Kidney (tissue), 14 donors: ENCODE data around the gene CASP10. TPM values are rescaled to one million over a fixed set of nuclear protein-coding genes. Genes with fewer than 3 reads are reported as not detected.

Experiments used
- DNase-seq, 5 donors: peaks; one replicate each; pipeline ENCODE4 v3.0.0-alpha.2; 2013 to 2020
- FAIRE-seq: peaks from 2 replicates; lab custom pipeline; 2012; peaks lifted over from hg19 to GRCh38; lab: Jason Lieb, UNC
- H3K27ac ChIP-seq, 2 donors: one replicate each; pipeline ENCODE4 v1.7.0; 2013; ENCODE audit warnings: low read depth in 2 of 2, low read length in 2 of 2, inconsistent platforms in 1 of 2
- H3K27me3 ChIP-seq: one replicate; pipeline ENCODE4 v1.7.1; 2013; ENCODE audit warnings: low read length, inconsistent platforms; ENCODE audit not compliant: control insufficient read depth, insufficient read depth
- H3K36me3 ChIP-seq, 3 donors: one replicate each; pipeline versions ENCODE4 v1.7.0 to v1.7.1; 2013; ENCODE audit warnings: low read length in 3 of 3, control low read depth in 1 of 3, inconsistent platforms in 1 of 3; ENCODE audit not compliant: insufficient read depth in 3 of 3, control insufficient read depth in 2 of 3
- H3K4me1 ChIP-seq, 3 donors: one replicate each; pipeline versions ENCODE4 v1.7.0 to v1.7.1; 2013; ENCODE audit warnings: low read length in 3 of 3, inconsistent platforms in 1 of 3, low read depth in 1 of 3; ENCODE audit not compliant: control insufficient read depth in 2 of 3, insufficient read depth in 2 of 3
- H3K4me3 ChIP-seq, 3 donors: one replicate each; pipeline versions ENCODE4 v1.7.0 to v1.8.1; 2013; ENCODE audit warnings: low read length in 3 of 3, control low read depth in 1 of 3, inconsistent platforms in 1 of 3
- H3K9ac ChIP-seq, 3 donors: one replicate each; pipeline versions ENCODE4 v1.7.0 to v1.7.1; 2013; ENCODE audit warnings: low read length in 3 of 3, control low read depth in 1 of 3, inconsistent platforms in 1 of 3
- H3K9me3 ChIP-seq, 3 donors: one replicate each; pipeline versions ENCODE4 v1.7.0 to v1.7.1; 2013; ENCODE audit warnings: low read length in 3 of 3, control low read depth in 1 of 3, inconsistent platforms in 1 of 3; ENCODE audit not compliant: control insufficient read depth in 2 of 3, insufficient read depth in 1 of 3
- CTCF ChIP-seq: IDR thresholded peaks from 3 replicates; pipeline ENCODE4 v1.5.1; 2012; ENCODE audit warnings: mild to moderate bottlenecking, moderate library complexity, borderline replicate concordance; ENCODE audit not compliant: insufficient read depth; ENCODE audit errors: extremely low read depth
- intact Hi-C: fragments of 100-400 bp; cut with DNase I; formaldehyde crosslinking; loops from one replicate; pipeline ENCODE4 v1.11.1; 2022
- polyA plus RNA-seq: library from polyadenylated mRNA; stranded (reverse); fragments of 350-450 nt; fragmentation: Illumina TruSeq; extraction: RNeasy Lipid Tissue Mini Kit (QIAGEN cat#74804); gene quantifications from one replicate; pipeline ENCODE4 v1.2.3, GENCODE V29; 2014; ENCODE audit warnings: low read depth, low replicate concordance; ENCODE audit not compliant: insufficient read depth
- total RNA-seq: library from RNA; stranded (reverse); fragmentation: NEBNext Ultra II Directional; extraction: Animal tissue kit (Norgen Biotek cat#: 25700); gene quantifications from one replicate; pipeline ENCODE4 v1.2.1, GENCODE V29; 2021
- donor health status: control.
- donor health status: control.
- donor health status: control.
- donor health status: control.
- donor health status: control.
- donor health status: DM: yes; HTN: yes; CAD: no.
- donor health status: Normal renal cell carcinoma (clear cell type).

CASP10 gene
- total and polyA plus RNA-seq, 2 donors from 2014 or later: 4.5 to 24.6 TPM

GRCh38 chr2:201269764-201270163, 86.8 kb downstream of the CASP10 start:
- Histone ChIP-seq H3K9ac (no peak overlapping the region), H3K27me3 (no peaks in the 10 kb centered on the region), H3K4me1 (no peaks in the 10 kb centered on the region), H3K36me3 (peaks cover 0 to 5% (median 5%) of the 10 kb centered on the region in 3 donors), H3K4me3 (no peak overlapping the region), H3K9me3 (no peaks in the 10 kb centered on the region), H3K27ac (no peak overlapping the region)
- DNase-seq: no peak
- TF ChIP-seq CTCF: no peak
- intact Hi-C loops: no loop called here
- FAIRE-seq: no peak

GRCh38 chr2:201270293-201271001, 87.5 kb downstream of the CASP10 start:
- no peaks in the 10 kb centered on the region for H3K4me1 ChIP-seq
- FAIRE-seq (no peak), DNase-seq (no peak)
- H3K36me3 ChIP-seq: peaks cover 0 to 8% (median 7%) of the 10 kb centered on the region in 3 donors
- no peak overlapping the region for H3K9ac ChIP-seq
- H3K27me3 ChIP-seq: no peaks in the 10 kb centered on the region
- H3K4me3 ChIP-seq: no peak overlapping the region
- H3K27ac ChIP-seq: no peak overlapping the region
- intact Hi-C loops: no loop called here
- H3K9me3 ChIP-seq: no peaks in the 10 kb centered on the region
- no peak for TF ChIP-seq CTCF

- H3K4me3 ChIP-seq: no peak overlapping the region
- H3K9ac ChIP-seq: no peak overlapping the region
- no peaks in the 10 kb centered on the region for H3K9me3 ChIP-seq
- H3K27me3 ChIP-seq: no peaks in the 10 kb centered on the region
- DNase-seq (no peak), FAIRE-seq (no peak)
- H3K27ac ChIP-seq: no peak overlapping the region
- no peaks in the 10 kb centered on the region for H3K4me1 ChIP-seq
- H3K36me3 ChIP-seq: peaks cover 0 to 21% (median 12%) of the 10 kb centered on the region in 3 donors
- no peak for TF ChIP-seq CTCF
- intact Hi-C loops: no loop called here
Measured at GRCh38 chr2:201271917-201272316, 89.0 kb downstream of the CASP10 start.
